Measurements from ENCODE around the gene SLC19A2. TPM values are rescaled to one million over a fixed set of nuclear protein-coding genes. Genes with fewer than 3 reads are reported as not detected.

SLC19A2 gene
- total and polyA plus RNA-seq, 2 donors (not counting 3 experiments of a cell fraction or from before 2014, with no cell fraction given) = 5.2 to 5.4 TPM

- DNase-seq (ENCODE audit: low read depth, low spot score) (no peak), FAIRE-seq (no peak)
- Histone ChIP-seq H4K20me1 (replicated peaks; ENCODE audit: control insufficient read depth, extremely low read depth, insufficient read depth, low read length) (no peaks in the 10 kb centered on the region), H3K27ac (ENCODE audit: insufficient read depth, low read depth, low read length) (no peak overlapping the region), H3K79me2 (ENCODE audit: control insufficient read depth, insufficient read depth, low read length) (peaks cover 25% of the 10 kb centered on the region), H3K4me2 (ENCODE audit: insufficient read depth, low read length) (no peak overlapping the region), H3K9ac (replicated peaks; ENCODE audit: extremely low read depth, insufficient read depth, low read length) (no peak overlapping the region), H2AFZ (ENCODE audit: low read depth, low read length) (no peak overlapping the region), H3K9me1 (replicated peaks; ENCODE audit: control insufficient read depth, extremely low read depth, insufficient read depth, low read length) (no peaks in the 10 kb centered on the region), H3K4me3 (replicated peaks in 1 of 3; ENCODE audit: insufficient read depth in 1 of 3, low read depth in 1 of 3, low read length in 3 of 3) (no peak overlapping the region), H3K27me3 (ENCODE audit: control insufficient read depth in 2 of 2, insufficient read depth in 2 of 2, low read length in 2 of 2) (no peaks in the 10 kb centered on the region), H3K4me1 (ENCODE audit: control insufficient read depth, extremely low read depth, insufficient read depth, low read length) (peaks cover 31% of the 10 kb centered on the region), H3K9me3 (replicated peaks; ENCODE audit: control insufficient read depth, insufficient read depth, low read length) (no peaks in the 10 kb centered on the region), H3K36me3 (ENCODE audit: control insufficient read depth in 2 of 2, extremely low read depth in 1 of 2, insufficient read depth in 2 of 2, low read length in 2 of 2) (no peaks in the 10 kb centered on the region)
- ChIA-PET CTCF (interaction anchor here (2.0 to 2.3 kb wide), 2 partner anchors 24 to 59 kb away, joined by 8 to 22 read pairs; no protein-coding TSS in a partner anchor), POLR2A (interaction anchor here (0.5 kb wide), 1 partner anchor 11 kb away, joined by 3 read pairs; no protein-coding TSS in a partner anchor)
- no peak for TF ChIP-seq JUN (IDR thresholded peaks at IDR 0.05; ENCODE audit: borderline replicate concordance, insufficient read depth, insufficient read length, low read depth)
- TF ChIP-seq MYC (IDR thresholded peaks at IDR 0.05; ENCODE audit: low read depth, low read length) = no peak
- TF ChIP-seq POLR2AphosphoS5 (IDR thresholded peaks at IDR 0.05; ENCODE audit: insufficient read depth, low read depth, low read length) = no peak
- TF ChIP-seq POLR2A (IDR thresholded peaks at IDR 0.05; ENCODE audit: low read depth, low read length) = no peak
- no peak for TF ChIP-seq CTCF (IDR thresholded peaks at IDR 0.05; ENCODE audit: extremely low read depth in 1 of 2, insufficient read depth in 1 of 2, low read depth in 1 of 2, low read length in 2 of 2)
- TF ChIP-seq EZH2 (IDR thresholded peaks at IDR 0.05; ENCODE audit: borderline replicate concordance, low read depth, low read length, severe bottlenecking) = no peak
- TF ChIP-seq GATA2 (IDR thresholded peaks at IDR 0.05; ENCODE audit: insufficient read depth, insufficient read length, low read depth, low read length) = no peak
- no peak for TF ChIP-seq MAX (IDR thresholded peaks at IDR 0.05; ENCODE audit: insufficient read depth, insufficient read length)
- TF ChIP-seq FOS (IDR thresholded peaks at IDR 0.05; ENCODE audit: borderline replicate concordance, insufficient read depth, low read length) = no peak
- intact Hi-C loops (cut with micrococcal nuclease) = loop anchor here (2.0 kb wide), 4 partner anchors 121 to 567 kb away; partner anchors contain the start of genes ATP1B1, NME7 and SCYL3
- BruUV-seq (replicated peaks) = no TSS peak
- dilution Hi-C loops (cut with MboI; ENCODE audit: extremely low pct_ligation_motif_present, low sequenced_read_pairs) = no loop called here
Observed at GRCh38 chr1:169487561-169487960, 1.8 kb upstream of the SLC19A2 start.

Data from endothelial cell of umbilical vein (primary cell).